Stimulated activated CD4-positive, alpha-beta T cell treated with anti-CD3 and anti-CD28 coated beads, Interleukin-4, amount 100 ng/mL, for 24 hours (primary cell): ENCODE measurements around the gene CACNA1S.

ENCODE experiments used
- DNase-seq: peaks from one replicate; pipeline ENCODE4 v3.0.0-alpha.2; 2020

Gene CACNA1S

DNA sequence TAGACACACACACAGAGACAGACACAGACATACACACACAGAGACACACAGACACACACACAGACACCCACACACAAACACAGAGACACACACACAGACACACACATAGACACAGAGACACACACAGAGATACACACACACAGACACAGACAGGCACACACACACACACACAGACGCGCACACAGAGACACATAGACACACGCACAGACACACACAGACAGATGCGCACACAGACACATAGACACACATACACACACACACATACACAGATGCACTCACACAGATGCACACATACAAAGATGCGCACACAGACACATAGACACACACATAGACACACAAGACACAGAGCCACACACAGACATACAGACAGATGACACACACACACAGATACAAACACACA lies 104.7 kb downstream of the CACNA1S start:
- no peak for DNase-seq

DNA sequence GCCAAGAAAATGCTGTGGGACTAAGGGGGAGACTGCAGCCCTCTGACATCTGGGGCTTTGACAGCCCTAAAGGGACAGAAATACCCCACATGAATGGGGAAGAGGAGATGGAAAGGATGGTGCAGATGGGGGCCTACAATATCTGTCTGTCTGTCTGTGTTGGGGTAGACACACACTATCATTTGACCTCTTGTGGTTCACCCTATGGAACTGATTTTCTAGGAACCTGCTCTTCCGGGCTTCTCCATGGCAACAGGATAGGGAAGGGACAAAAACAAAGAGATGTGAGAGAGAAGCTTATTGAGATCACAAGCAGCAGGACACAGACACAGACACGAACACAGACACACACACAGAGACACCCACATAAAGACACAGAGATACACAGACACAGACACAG lies 105.8 kb downstream of the CACNA1S start:
- DNase-seq, result no peak

- DNase-seq, result no peak
Observed at GRCh38 chr1:201004732-201005131, 107.5 kb downstream of the CACNA1S start.

- DNase-seq, result no peak
Observed at GRCh38 chr1:201004154-201004553, 108.1 kb downstream of the CACNA1S start.

DNA sequence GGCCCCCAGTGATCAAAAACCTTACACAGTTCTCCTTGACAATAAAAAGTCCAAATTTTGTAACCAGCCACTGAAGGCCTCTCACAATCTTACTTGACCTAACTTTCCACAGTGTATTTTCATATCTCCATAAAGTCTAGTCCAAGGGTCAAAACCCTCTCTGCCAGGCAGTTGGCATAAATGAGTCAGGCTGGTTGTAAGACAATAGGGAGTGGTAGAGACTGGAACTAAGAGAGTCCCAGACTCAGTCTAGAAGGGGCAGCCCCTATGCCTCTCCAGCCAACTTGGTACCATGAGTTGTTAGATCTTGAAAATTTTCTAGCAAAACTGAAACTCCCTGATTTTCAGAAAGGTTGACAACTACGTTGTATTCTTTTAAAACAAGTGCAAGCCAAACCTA lies 109.7 kb downstream of the CACNA1S start:
- no peak for DNase-seq

DNA sequence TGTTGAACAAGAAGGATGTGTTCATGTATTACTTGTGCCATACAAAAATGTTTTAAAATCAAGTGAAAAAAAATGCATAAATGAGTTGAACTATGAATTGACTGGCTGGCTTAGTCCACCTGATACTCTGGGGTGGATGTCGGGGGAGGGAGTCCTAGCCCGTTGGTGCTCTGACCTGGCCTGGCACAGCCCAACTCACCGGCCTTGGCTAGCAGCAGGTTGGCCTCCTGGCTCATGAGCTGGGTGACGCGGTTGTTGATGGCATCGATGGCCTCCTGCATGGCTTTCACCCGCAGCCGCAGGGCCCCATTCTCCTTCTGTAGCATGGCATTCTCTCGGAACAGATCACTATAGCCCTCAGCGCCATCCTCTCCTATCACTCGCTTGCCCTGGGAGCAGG lies 110.3 kb downstream of the CACNA1S start:
- DNase-seq, result no peak

GRCh38 chr1:201000391-201000790 lies 111.8 kb downstream of the CACNA1S start:
- DNase-seq, result no peak

DNA sequence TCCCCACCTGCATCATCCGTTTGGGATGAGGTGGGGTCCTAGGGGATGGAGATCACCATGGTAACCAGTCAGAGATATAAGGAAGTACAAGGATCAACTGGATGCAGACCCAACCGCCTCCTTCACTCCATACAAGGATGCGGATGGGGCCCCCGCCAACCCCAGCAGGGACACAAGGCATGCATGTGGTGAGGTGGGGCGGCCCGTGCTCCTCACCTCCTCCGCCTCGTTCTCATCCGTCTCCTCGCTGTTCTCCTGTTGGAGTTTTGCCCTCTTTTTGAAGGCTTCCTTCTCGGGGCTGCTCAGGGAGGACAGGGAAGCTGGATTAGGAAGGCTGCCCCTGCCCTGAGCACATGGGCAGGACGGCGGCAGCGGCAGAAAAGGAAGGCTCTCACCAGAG lies 112.6 kb downstream of the CACNA1S start:
- no peak for DNase-seq

GRCh38 chr1:200998323-200998722 lies 113.9 kb downstream of the CACNA1S start:
- DNase-seq, result no peak

GRCh38 chr1:200992382-200993048 lies 119.7 kb downstream of the CACNA1S start:
- no peak for DNase-seq

- DNase-seq, result no peak
Observed at GRCh38 chr1:200991097-200991614, 121.1 kb downstream of the CACNA1S start.

- no peak for DNase-seq
Observed at GRCh38 chr1:200990114-200990513, 122.1 kb downstream of the CACNA1S start.
